Forelimb muscle (tissue), 1 donor: ENCODE results near the gene SH3PXD2A. TPM values are rescaled to one million over a fixed set of nuclear protein-coding genes. Genes with fewer than 3 reads are reported as not detected.

ENCODE experiments used
- DNase-seq: peaks from one replicate; pipeline ENCODE4 v3.0.0-alpha.2; 2013; ENCODE audit warnings: low read depth
- polyA plus RNA-seq: library from polyadenylated mRNA; unstranded; fragments of 120-200 nt; gene quantifications from one replicate; pipeline ENCODE4 v1.2.1, GENCODE V29; 2013; ENCODE audit not compliant: insufficient read length

SH3PXD2A gene
- polyA plus RNA-seq, 1 donor = 72.7 TPM

- no peak for DNase-seq
Observed at GRCh38 chr10:103545771-103546281, 309.6 kb downstream of the SH3PXD2A start.

- DNase-seq = no peak
Observed at GRCh38 chr10:103545366-103545765, 310.0 kb downstream of the SH3PXD2A start.

GRCh38 chr10:103544657-103545310 lies 310.6 kb downstream of the SH3PXD2A start:
- no peak for DNase-seq

Other genes starting within 250 kb of the SH3PXD2A start
- 21.7 TPM for gene STN1, start 62.6 kb upstream of the SH3PXD2A start, polyA plus RNA-seq
- 26.7 TPM for gene SLK, start 111.6 kb upstream of the SH3PXD2A start, polyA plus RNA-seq
- 0.23 TPM for gene COL17A1, start 230.3 kb upstream of the SH3PXD2A start, polyA plus RNA-seq